HepG2 (cell line): ENCODE measurements around the gene BMPR2. TPM values are rescaled to one million over a fixed set of nuclear protein-coding genes. Genes with fewer than 3 reads are reported as not detected.

Experiments used
- ASH2L ChIP-seq: fragments of 300-600, 200-600 bp; sonication (generic); IDR thresholded peaks from 2 replicates; pipeline ENCODE4 v1.7.0; 2017; ENCODE audit warnings: low read depth, mild to moderate bottlenecking, moderate library complexity, mixed read lengths, low read length; ENCODE audit not compliant: insufficient read length
- ELF4 ChIP-seq: sonication (generic); formaldehyde crosslinking; IDR thresholded peaks from 2 replicates; pipeline ENCODE4 v1.5.0; 2020; ENCODE audit warnings: missing genetic modification reagents, mild to moderate bottlenecking, moderate library complexity, borderline replicate concordance
- EP300 ChIP-seq, 3 experiments: sonication (generic) in 1 of 3; formaldehyde crosslinking in 1 of 3; IDR thresholded peaks; 2 replicates each; pipeline versions ENCODE4 v1.5.1 to v1.6.1; 2011 to 2020; ENCODE audit warnings: low read depth in 2 of 3, low read length in 2 of 3, borderline replicate concordance in 1 of 3, improper control_type of control experiment in 1 of 3, mild to moderate bottlenecking in 1 of 3, missing genetic modification reagents in 1 of 3, moderate library complexity in 1 of 3
- HNRNPK ChIP-seq: fragments of 200-400 bp; formaldehyde crosslinking; IDR thresholded peaks from 2 replicates; pipeline ENCODE4 v1.6.1; 2018; ENCODE audit warnings: low read length, low read depth, moderate library complexity, mild to moderate bottlenecking; ENCODE audit not compliant: poor library complexity, severe bottlenecking
- NCOA2 ChIP-seq: sonication (generic); formaldehyde crosslinking; IDR thresholded peaks from 2 replicates; pipeline ENCODE4 v1.8.0; 2022; ENCODE audit warnings: inconsistent platforms
- PCBP1 ChIP-seq: fragments of 200-400 bp; formaldehyde crosslinking; IDR thresholded peaks from 2 replicates; pipeline ENCODE4 v1.6.1; 2017; ENCODE audit warnings: mild to moderate bottlenecking, low read depth, low read length, borderline replicate concordance
- SAP130 ChIP-seq: IDR thresholded peaks from 2 replicates; pipeline ENCODE4 v1.6.1; 2016; ENCODE audit warnings: low read depth
- SMARCC2 ChIP-seq: fragments of 450-650 bp; IDR thresholded peaks from 2 replicates; pipeline ENCODE4 v1.6.1; 2017; ENCODE audit warnings: antibody characterized with exemption, mild to moderate bottlenecking
- SMARCE1 ChIP-seq: fragments of 450-650 bp; IDR thresholded peaks from 2 replicates; pipeline ENCODE4 v1.6.1; 2017; ENCODE audit warnings: borderline replicate concordance
- TARDBP ChIP-seq: sonication (generic); formaldehyde crosslinking; IDR thresholded peaks from 2 replicates; pipeline ENCODE4 v1.8.0; 2022; ENCODE audit warnings: mild to moderate bottlenecking, missing genetic modification reagents
- THAP11 ChIP-seq: IDR thresholded peaks from 2 replicates; pipeline ENCODE4 v1.6.1; 2016; ENCODE audit warnings: missing biosample characterization, missing genetic modification reagents
- U2AF2 ChIP-seq: fragments of 200-400 bp; formaldehyde crosslinking; IDR thresholded peaks from 2 replicates; pipeline ENCODE4 v1.6.1; 2017; ENCODE audit warnings: low read depth, mild to moderate bottlenecking, low read length
- YEATS2 ChIP-seq: sonication (generic); formaldehyde crosslinking; IDR thresholded peaks from 2 replicates; pipeline ENCODE4 v1.4.0; 2020; ENCODE audit warnings: missing genetic modification reagents, borderline replicate concordance
- ZNF136 ChIP-seq: sonication (generic); formaldehyde crosslinking; IDR thresholded peaks from 2 replicates; pipeline ENCODE4 v1.8.1; 2022; ENCODE audit warnings: low read depth, mild to moderate bottlenecking, moderate library complexity, missing genetic modification reagents
- ZNF350 ChIP-seq: sonication (generic); formaldehyde crosslinking; IDR thresholded peaks from 2 replicates; pipeline ENCODE4 v1.4.0; 2020; ENCODE audit warnings: mild to moderate bottlenecking, low read depth, missing genetic modification reagents, borderline replicate concordance
- ZNF747 ChIP-seq: sonication (generic); formaldehyde crosslinking; IDR thresholded peaks from 2 replicates; pipeline ENCODE4 v1.8.1; 2023; ENCODE audit warnings: missing genetic modification reagents, mild to moderate bottlenecking, borderline replicate concordance
- ZNF772 ChIP-seq: sonication (generic); formaldehyde crosslinking; IDR thresholded peaks from 2 replicates; pipeline ENCODE4 v1.5.0; 2020; ENCODE audit warnings: mild to moderate bottlenecking, missing genetic modification reagents
- ZNF891 ChIP-seq: sonication (generic); formaldehyde crosslinking; IDR thresholded peaks from 2 replicates; pipeline ENCODE4 v1.5.0; 2020; ENCODE audit warnings: mild to moderate bottlenecking, missing genetic modification reagents
- ZSCAN9 ChIP-seq: IDR thresholded peaks from 2 replicates; pipeline ENCODE4 v1.6.1; 2016; ENCODE audit warnings: borderline replicate concordance
- polyA plus RNA-seq, 8 experiments: library from polyadenylated mRNA; depleted of rRNA in 3 of 8; stranded (reverse) in 7 of 8; unstranded in 1 of 8; fragments of >200 nt; fragmentation: Illumina TruSeq in 4 of 8; extraction: Trizol in 4 of 8; gene quantifications; 2 replicates each; pipeline versions ENCODE4 v1.2.1 to v1.2.3, GENCODE V29; 2011 to 2016; ENCODE audit warnings: low read depth in 4 of 8, missing spikeins in 1 of 8, mixed read lengths in 1 of 8; ENCODE audit not compliant: insufficient read depth in 1 of 8
- total RNA-seq, 5 experiments: library from RNA; depleted of rRNA; stranded (reverse); fragments of >200 nt; fragmentation: Illumina TruSeq; extraction: Trizol; gene quantifications; 2 replicates each; pipeline ENCODE4 v1.2.3, GENCODE V29; 2016; ENCODE audit warnings: low read depth in 1 of 5
- TF ChIP-seq, protein P1 (sequence below): sonication (generic); formaldehyde crosslinking; conservative IDR thresholded peaks from 2 replicates; pipeline ENCODE4 v1.5.0; 2020; ENCODE audit warnings: missing genetic modification reagents
- TF ChIP-seq, protein P2 (sequence below): sonication (generic); formaldehyde crosslinking; IDR thresholded peaks from 2 replicates; pipeline ENCODE4 v1.5.0; 2020; ENCODE audit warnings: missing genetic modification reagents
- TF ChIP-seq, protein P3 (sequence below): sonication (generic); formaldehyde crosslinking; IDR thresholded peaks from 2 replicates; pipeline ENCODE4 v1.5.0; 2020; ENCODE audit warnings: missing genetic modification reagents, mild to moderate bottlenecking, borderline replicate concordance

Gene BMPR2
- total and polyA plus RNA-seq, 2 of the 13 experiments (the other 11 are each of a cell fraction or from before 2014, with no cell fraction given) = 5.5 to 10.3 TPM

DNA sequence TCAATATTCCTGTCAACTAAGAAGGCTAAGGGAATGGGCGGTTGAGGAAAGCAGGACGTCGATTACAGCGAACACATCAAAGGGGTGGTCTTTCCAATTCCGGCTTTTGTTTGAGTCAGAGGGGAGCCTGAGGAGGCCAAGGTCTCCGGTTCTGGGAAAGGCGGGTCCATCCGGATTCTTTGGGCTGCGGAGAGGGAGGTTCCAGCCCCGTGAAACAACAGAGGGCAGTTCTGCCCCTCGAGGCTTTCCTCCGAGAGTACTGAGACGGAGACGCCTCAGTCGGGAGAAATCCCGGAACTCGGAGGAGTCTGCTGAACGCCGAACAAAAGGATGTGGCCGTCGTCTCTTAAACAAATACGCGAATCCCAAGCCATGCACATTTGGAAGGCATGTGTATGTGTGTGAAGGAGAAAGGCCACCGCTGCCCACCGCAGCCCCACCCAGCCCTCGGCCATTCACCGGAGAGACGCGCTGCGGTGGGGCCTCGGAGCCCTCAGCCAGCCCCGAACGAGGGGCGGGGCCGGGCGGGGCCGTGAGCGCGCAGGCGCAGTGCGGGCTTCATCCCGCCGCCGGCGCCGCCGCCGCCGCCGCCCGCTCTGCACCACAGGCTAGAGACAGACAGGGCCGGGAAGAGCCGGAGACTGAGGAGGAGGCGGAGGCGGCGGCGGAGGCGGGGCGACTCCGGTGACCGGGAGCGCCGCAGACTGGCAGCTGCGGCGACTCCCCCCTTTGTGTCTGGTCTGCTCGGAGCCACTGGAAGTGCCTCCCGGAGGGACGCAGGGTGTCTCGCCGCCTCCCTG is at the start of gene BMPR2 (continued):
- TF ChIP-seq, protein P1, sequence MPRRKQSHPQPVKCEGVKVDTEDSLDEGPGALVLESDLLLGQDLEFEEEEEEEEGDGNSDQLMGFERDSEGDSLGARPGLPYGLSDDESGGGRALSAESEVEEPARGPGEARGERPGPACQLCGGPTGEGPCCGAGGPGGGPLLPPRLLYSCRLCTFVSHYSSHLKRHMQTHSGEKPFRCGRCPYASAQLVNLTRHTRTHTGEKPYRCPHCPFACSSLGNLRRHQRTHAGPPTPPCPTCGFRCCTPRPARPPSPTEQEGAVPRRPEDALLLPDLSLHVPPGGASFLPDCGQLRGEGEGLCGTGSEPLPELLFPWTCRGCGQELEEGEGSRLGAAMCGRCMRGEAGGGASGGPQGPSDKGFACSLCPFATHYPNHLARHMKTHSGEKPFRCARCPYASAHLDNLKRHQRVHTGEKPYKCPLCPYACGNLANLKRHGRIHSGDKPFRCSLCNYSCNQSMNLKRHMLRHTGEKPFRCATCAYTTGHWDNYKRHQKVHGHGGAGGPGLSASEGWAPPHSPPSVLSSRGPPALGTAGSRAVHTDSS = no peak
- 0 out of 2 replicates have a peak, but pooled peaks have one; percentile 35 for TF ChIP-seq ELF4 (CRISPR knock-in tag)
- TF ChIP-seq PCBP1 = 0 out of 2 replicates have a peak, but pooled peaks have one; percentile 2
- TF ChIP-seq EP300 (IDR thresholded peaks at IDR 0.05; ENCODE audit: low read depth in 2 of 2, low read length in 2 of 2) = peak; percentile 10 to 45; a peak in 2 of 4 replicates
- TF ChIP-seq EP300 (CRISPR knock-in tag; IDR thresholded peaks at IDR 0.05; ENCODE audit: borderline replicate concordance) = peak; percentile 28; the same call in 1 of the 2 replicates
- no peak for TF ChIP-seq SMARCC2
- no peak for TF ChIP-seq U2AF2
- TF ChIP-seq SAP130 (CRISPR knock-in tag) = peak; percentile 87
- TF ChIP-seq YEATS2 (CRISPR knock-in tag) = 0 out of 2 replicates have a peak, but pooled peaks have one; percentile 15
- TF ChIP-seq ZNF772 (CRISPR knock-in tag) = peak; percentile 94
- peak; percentile 77 for TF ChIP-seq ASH2L
- no peak for TF ChIP-seq ZNF747 (CRISPR knock-in tag)
- TF ChIP-seq ZNF350 (CRISPR knock-in tag) = peak; percentile 35
- TF ChIP-seq, protein P2, sequence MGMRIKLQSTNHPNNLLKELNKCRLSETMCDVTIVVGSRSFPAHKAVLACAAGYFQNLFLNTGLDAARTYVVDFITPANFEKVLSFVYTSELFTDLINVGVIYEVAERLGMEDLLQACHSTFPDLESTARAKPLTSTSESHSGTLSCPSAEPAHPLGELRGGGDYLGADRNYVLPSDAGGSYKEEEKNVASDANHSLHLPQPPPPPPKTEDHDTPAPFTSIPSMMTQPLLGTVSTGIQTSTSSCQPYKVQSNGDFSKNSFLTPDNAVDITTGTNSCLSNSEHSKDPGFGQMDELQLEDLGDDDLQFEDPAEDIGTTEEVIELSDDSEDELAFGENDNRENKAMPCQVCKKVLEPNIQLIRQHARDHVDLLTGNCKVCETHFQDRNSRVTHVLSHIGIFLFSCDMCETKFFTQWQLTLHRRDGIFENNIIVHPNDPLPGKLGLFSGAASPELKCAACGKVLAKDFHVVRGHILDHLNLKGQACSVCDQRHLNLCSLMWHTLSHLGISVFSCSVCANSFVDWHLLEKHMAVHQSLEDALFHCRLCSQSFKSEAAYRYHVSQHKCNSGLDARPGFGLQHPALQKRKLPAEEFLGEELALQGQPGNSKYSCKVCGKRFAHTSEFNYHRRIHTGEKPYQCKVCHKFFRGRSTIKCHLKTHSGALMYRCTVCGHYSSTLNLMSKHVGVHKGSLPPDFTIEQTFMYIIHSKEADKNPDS = peak; percentile 74; the same call in 1 of the 2 replicates
- TF ChIP-seq, protein P3, sequence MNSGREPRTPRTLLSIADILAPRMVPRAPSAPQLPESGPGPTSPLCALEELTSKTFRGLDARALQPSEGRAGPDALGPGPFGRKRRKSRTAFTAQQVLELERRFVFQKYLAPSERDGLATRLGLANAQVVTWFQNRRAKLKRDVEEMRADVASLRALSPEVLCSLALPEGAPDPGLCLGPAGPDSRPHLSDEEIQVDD (CRISPR knock-in tag) = 0 out of 2 replicates have a peak, but pooled peaks have one; percentile 35
- TF ChIP-seq HNRNPK = no peak
- TF ChIP-seq ZSCAN9 = peak; percentile 90
- no peak for TF ChIP-seq SMARCE1
- peak; percentile 56 for TF ChIP-seq TARDBP (CRISPR knock-in tag)
- TF ChIP-seq NCOA2 = peak; percentile 40
- TF ChIP-seq ZNF136 (CRISPR knock-in tag) = peak; percentile 64; the same call in 1 of the 2 replicates
- no peak for TF ChIP-seq ZNF891 (CRISPR knock-in tag)
- TF ChIP-seq THAP11 (CRISPR knock-in tag) = peak; percentile 59
